WTC11 (cell line): ENCODE data around the gene SPRY1.

Experiments used
- ATF1 ChIP-seq: sonication (generic); formaldehyde crosslinking; IDR thresholded peaks from 2 replicates; pipeline ENCODE4 v1.8.1; 2023; ENCODE audit warnings: mild to moderate bottlenecking, moderate library complexity, missing genetic modification reagents
- CREB1 ChIP-seq: sonication (generic); formaldehyde crosslinking; IDR thresholded peaks from 2 replicates; pipeline ENCODE4 v1.8.0; 2023; ENCODE audit warnings: mild to moderate bottlenecking, missing genetic modification reagents
- IRF2 ChIP-seq: sonication (generic); formaldehyde crosslinking; IDR thresholded peaks from 2 replicates; pipeline ENCODE4 v1.8.0; 2022; ENCODE audit warnings: low read depth, missing genetic modification reagents, borderline replicate concordance
- NR1H2 ChIP-seq: sonication (generic); formaldehyde crosslinking; IDR thresholded peaks from 2 replicates; pipeline ENCODE4 v1.9.0; 2021; ENCODE audit warnings: mild to moderate bottlenecking, moderate library complexity, missing genetic modification reagents
- SOX15 ChIP-seq: fragments of 250-450 bp; sonication (Bioruptor Pico); IDR thresholded peaks from 2 replicates; pipeline ENCODE4 v1.9.0; 2021; ENCODE audit warnings: mild to moderate bottlenecking
- SP1 ChIP-seq: sonication (generic); formaldehyde crosslinking; conservative IDR thresholded peaks from 2 replicates; pipeline ENCODE4 v1.8.1; 2022; ENCODE audit warnings: missing genetic modification reagents
- ZNF138 ChIP-seq: sonication (generic); formaldehyde crosslinking; conservative IDR thresholded peaks from 2 replicates; pipeline ENCODE4 v1.8.1; 2022; ENCODE audit warnings: mild to moderate bottlenecking, moderate library complexity, missing genetic modification reagents
- TF ChIP-seq, protein P1 (sequence below): fragments of 200-600 bp; IDR thresholded peaks from 2 replicates; pipeline ENCODE4 v1.8.0; 2022; ENCODE audit warnings: antibody characterized with exemption
- TF ChIP-seq, protein P2 (sequence below): sonication (generic); formaldehyde crosslinking; IDR thresholded peaks from 2 replicates; pipeline ENCODE4 v1.8.0; 2023; ENCODE audit warnings: missing genetic modification reagents
- TF ChIP-seq, protein P3 (sequence below): sonication (generic); formaldehyde crosslinking; conservative IDR thresholded peaks from 2 replicates; pipeline ENCODE4 v1.8.1; 2023; ENCODE audit warnings: mild to moderate bottlenecking, low read depth, missing genetic modification reagents, moderate library complexity
- TF ChIP-seq, protein P4 (sequence below): sonication (generic); formaldehyde crosslinking; IDR thresholded peaks from 2 replicates; pipeline ENCODE4 v1.8.1; 2023; ENCODE audit warnings: mild to moderate bottlenecking, missing genetic modification reagents, moderate library complexity
- TF ChIP-seq, protein P5 (sequence below): sonication (generic); formaldehyde crosslinking; IDR thresholded peaks from 2 replicates; pipeline ENCODE4 v1.8.0; 2023; ENCODE audit warnings: mild to moderate bottlenecking, missing genetic modification reagents

DNA sequence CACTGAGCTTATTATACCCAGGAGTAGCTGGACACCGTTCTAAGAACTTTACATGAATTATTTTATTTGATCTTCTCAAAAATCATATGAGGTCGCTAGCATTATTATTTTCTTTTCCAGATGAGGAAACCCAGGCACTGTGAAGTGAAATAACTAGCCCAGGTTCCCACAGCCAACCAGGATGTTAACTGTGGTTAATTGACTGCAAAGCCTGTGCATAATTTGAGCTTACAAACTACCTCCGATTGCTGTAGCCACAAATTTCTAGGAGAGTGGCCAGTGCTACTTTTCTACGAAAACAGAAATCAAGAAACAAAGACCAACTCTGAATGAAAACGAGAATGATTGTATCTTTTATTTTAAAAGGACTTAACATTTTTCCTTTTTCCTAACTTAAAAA is 27.2 kb downstream of the SPRY1 start:
- TF ChIP-seq, protein P1, sequence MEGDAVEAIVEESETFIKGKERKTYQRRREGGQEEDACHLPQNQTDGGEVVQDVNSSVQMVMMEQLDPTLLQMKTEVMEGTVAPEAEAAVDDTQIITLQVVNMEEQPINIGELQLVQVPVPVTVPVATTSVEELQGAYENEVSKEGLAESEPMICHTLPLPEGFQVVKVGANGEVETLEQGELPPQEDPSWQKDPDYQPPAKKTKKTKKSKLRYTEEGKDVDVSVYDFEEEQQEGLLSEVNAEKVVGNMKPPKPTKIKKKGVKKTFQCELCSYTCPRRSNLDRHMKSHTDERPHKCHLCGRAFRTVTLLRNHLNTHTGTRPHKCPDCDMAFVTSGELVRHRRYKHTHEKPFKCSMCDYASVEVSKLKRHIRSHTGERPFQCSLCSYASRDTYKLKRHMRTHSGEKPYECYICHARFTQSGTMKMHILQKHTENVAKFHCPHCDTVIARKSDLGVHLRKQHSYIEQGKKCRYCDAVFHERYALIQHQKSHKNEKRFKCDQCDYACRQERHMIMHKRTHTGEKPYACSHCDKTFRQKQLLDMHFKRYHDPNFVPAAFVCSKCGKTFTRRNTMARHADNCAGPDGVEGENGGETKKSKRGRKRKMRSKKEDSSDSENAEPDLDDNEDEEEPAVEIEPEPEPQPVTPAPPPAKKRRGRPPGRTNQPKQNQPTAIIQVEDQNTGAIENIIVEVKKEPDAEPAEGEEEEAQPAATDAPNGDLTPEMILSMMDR = no peak
- TF ChIP-seq, protein P2, sequence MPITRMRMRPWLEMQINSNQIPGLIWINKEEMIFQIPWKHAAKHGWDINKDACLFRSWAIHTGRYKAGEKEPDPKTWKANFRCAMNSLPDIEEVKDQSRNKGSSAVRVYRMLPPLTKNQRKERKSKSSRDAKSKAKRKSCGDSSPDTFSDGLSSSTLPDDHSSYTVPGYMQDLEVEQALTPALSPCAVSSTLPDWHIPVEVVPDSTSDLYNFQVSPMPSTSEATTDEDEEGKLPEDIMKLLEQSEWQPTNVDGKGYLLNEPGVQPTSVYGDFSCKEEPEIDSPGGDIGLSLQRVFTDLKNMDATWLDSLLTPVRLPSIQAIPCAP = no peak
- TF ChIP-seq SOX15 (CRISPR knock-in tag) = no peak
- TF ChIP-seq SP1 (CRISPR knock-in tag) = no peak
- no peak for TF ChIP-seq IRF2 (CRISPR knock-in tag)
- no peak for TF ChIP-seq ZNF138 (CRISPR knock-in tag)
- no peak for TF ChIP-seq NR1H2
- TF ChIP-seq, protein P3, sequence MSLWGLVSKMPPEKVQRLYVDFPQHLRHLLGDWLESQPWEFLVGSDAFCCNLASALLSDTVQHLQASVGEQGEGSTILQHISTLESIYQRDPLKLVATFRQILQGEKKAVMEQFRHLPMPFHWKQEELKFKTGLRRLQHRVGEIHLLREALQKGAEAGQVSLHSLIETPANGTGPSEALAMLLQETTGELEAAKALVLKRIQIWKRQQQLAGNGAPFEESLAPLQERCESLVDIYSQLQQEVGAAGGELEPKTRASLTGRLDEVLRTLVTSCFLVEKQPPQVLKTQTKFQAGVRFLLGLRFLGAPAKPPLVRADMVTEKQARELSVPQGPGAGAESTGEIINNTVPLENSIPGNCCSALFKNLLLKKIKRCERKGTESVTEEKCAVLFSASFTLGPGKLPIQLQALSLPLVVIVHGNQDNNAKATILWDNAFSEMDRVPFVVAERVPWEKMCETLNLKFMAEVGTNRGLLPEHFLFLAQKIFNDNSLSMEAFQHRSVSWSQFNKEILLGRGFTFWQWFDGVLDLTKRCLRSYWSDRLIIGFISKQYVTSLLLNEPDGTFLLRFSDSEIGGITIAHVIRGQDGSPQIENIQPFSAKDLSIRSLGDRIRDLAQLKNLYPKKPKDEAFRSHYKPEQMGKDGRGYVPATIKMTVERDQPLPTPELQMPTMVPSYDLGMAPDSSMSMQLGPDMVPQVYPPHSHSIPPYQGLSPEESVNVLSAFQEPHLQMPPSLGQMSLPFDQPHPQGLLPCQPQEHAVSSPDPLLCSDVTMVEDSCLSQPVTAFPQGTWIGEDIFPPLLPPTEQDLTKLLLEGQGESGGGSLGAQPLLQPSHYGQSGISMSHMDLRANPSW (CRISPR knock-in tag) = no peak
- TF ChIP-seq, protein P4, sequence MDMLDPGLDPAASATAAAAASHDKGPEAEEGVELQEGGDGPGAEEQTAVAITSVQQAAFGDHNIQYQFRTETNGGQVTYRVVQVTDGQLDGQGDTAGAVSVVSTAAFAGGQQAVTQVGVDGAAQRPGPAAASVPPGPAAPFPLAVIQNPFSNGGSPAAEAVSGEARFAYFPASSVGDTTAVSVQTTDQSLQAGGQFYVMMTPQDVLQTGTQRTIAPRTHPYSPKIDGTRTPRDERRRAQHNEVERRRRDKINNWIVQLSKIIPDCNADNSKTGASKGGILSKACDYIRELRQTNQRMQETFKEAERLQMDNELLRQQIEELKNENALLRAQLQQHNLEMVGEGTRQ = no peak
- TF ChIP-seq, protein P5, sequence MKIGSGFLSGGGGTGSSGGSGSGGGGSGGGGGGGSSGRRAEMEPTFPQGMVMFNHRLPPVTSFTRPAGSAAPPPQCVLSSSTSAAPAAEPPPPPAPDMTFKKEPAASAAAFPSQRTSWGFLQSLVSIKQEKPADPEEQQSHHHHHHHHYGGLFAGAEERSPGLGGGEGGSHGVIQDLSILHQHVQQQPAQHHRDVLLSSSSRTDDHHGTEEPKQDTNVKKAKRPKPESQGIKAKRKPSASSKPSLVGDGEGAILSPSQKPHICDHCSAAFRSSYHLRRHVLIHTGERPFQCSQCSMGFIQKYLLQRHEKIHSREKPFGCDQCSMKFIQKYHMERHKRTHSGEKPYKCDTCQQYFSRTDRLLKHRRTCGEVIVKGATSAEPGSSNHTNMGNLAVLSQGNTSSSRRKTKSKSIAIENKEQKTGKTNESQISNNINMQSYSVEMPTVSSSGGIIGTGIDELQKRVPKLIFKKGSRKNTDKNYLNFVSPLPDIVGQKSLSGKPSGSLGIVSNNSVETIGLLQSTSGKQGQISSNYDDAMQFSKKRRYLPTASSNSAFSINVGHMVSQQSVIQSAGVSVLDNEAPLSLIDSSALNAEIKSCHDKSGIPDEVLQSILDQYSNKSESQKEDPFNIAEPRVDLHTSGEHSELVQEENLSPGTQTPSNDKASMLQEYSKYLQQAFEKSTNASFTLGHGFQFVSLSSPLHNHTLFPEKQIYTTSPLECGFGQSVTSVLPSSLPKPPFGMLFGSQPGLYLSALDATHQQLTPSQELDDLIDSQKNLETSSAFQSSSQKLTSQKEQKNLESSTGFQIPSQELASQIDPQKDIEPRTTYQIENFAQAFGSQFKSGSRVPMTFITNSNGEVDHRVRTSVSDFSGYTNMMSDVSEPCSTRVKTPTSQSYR (CRISPR knock-in tag) = no peak
- no peak for TF ChIP-seq ATF1
- no peak for TF ChIP-seq CREB1
